ENCODE results near the gene FOLR2.

The FOLR2 gene

DNA sequence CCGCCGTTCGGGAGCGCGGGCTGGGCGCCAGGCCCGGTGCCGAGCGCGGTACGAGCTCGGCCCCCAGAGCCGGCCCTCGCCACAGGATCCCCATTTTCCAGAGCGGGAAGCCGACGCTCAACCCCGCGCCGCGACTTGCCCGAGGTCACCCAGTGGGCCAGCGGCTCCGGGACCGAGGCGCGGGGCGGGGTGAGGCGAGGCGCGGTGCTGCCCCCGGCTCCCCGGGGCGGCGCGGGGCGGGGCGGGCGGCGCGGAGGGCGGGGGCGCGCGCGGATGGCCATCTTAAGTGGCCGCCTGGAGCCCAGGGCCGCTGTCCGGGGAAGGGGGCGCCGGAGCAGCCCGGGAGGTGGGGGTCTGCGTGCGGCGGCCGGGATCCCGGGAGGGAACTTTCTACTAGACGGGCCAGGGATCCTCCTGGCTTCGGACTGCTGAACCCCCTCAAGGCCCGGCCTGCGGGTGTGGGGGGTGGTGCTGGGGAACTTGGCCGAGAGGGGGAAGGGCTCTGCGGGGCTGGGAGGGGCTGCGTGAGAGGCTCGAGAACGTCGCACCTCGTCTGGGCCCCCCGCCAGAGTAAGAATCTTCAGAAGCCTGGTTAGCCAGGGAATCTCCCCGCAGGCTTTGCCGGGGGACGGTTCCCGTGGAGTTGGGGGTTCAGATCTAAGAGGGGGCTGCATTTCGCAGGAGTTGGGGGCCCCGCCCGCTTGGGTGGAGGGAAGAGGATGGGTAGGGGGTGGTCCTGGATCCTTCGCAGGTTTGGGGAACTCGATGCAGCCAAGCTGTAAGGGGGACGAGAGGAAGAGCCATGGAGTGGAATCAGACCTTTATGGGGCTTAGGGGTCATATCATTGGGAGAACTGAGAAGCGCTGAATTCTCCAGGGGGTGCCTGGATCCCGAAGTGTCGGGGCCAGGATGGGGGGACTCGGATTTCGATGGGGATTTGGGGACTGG is 7.3 kb downstream of the FOLR2 start:
- Histone ChIP-seq H3K4me1 (peaks cover 0 to 53% (median 30%) of the 10 kb centered on the region in 4 donors), H3K4me3 (peak overlapping the region; percentile 81 to 89), H3K36me3 (peaks cover 8 to 26% (median 16%) of the 10 kb centered on the region in 3 donors), H3K9me3 (no peaks in the 10 kb centered on the region), H3K27me3 (no peaks in the 10 kb centered on the region), H3K27ac (peak overlapping the region; percentile 96 to 97)
- TF ChIP-seq, protein P1, sequence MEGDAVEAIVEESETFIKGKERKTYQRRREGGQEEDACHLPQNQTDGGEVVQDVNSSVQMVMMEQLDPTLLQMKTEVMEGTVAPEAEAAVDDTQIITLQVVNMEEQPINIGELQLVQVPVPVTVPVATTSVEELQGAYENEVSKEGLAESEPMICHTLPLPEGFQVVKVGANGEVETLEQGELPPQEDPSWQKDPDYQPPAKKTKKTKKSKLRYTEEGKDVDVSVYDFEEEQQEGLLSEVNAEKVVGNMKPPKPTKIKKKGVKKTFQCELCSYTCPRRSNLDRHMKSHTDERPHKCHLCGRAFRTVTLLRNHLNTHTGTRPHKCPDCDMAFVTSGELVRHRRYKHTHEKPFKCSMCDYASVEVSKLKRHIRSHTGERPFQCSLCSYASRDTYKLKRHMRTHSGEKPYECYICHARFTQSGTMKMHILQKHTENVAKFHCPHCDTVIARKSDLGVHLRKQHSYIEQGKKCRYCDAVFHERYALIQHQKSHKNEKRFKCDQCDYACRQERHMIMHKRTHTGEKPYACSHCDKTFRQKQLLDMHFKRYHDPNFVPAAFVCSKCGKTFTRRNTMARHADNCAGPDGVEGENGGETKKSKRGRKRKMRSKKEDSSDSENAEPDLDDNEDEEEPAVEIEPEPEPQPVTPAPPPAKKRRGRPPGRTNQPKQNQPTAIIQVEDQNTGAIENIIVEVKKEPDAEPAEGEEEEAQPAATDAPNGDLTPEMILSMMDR (IDR thresholded peaks at IDR 0.05): no peak
- intact Hi-C loops (cut with DNase I; ENCODE audit: low total_unique reads): no loop called here
- peak; percentile 72 to 88 for DNase-seq

DNA sequence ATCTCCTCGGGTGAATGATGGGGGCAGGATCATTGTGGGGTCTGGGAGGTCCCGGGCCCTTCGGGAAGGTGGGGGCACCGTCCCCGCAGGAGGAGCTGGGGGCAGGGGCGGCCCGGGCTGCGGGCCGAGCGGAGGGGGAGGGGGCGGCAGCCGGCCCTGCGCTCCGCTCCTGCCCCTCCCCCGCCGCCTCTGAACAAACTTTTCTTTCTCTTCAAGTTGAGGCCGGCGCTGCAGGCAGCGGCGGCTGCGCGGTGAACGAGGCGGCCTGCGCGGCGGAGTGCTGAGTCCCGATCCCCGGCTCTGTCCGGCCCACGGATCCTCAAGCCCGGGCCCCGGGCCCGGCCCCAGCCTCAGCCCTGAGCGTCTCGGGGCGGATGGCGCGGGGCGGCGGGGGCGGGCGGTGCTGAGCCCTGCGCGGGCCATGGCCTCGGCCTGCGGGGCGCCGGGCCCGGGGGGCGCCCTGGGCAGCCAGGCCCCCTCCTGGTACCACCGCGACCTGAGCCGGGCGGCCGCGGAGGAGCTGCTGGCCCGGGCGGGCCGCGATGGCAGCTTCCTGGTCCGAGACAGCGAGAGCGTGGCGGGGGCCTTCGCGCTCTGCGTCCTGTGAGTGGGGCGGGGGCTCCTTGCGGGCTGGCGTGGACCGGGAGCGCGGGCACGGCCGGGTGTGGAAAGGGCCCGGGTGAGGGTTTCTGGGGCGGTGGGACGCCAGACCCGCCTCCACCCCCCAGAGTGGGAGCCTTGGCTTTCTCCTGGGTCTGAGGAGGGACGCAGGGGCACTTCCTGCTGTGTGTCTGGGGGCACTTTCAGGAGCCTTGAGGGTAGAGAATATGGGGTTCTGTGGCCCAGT is 8.2 kb downstream of the FOLR2 start, which contains the start of gene INPPL1:
Gene INPPL1 (plus strand): TSS at position 204 of the 847 bp plus-strand sequence. CDS start 218 bp downstream, at position 422.
- TF ChIP-seq, protein P1 (IDR thresholded peaks at IDR 0.05): no peak
- DNase-seq: peak in 1 of 2 donors; percentile 78
- peaks cover 17 to 35% (median 25%) of the 10 kb centered on the region in 3 donors for H3K36me3 ChIP-seq

DNA sequence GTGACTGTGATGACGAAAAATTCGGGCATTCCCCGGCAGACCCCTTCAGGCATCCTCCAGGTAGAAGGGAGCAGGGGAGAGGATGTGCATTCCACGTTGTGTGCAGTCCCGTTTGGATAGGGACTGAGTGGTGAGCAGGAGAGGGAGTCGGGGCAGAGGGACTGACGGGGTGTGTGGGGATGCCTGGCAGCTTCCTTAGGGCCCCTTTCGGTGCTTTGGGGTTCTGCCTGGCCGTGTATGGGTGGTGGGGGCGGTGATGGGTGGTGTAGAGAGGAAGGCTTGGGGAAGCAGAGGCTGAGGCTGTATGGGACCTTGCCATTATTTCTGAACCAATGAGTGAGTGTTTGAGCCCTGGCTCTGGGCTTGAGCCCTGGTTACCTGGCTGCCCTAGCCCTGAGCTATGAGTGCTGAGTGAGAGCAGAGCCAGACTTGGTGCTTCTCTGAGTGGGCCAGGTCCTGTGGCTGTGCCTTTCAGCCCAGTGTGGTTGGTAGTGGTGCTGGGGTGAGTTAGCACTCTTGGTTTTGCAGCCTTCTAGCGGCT is 8.9 kb downstream of the FOLR2 start:
- Histone ChIP-seq H3K4me1 (peaks cover 0 to 53% (median 30%) of the 10 kb centered on the region in 4 donors), H3K9me3 (no peaks in the 10 kb centered on the region), H3K36me3 (peaks cover 24 to 42% (median 32%) of the 10 kb centered on the region in 3 donors), H3K27ac (peak overlapping the region; percentile 96 to 97), H3K27me3 (no peaks in the 10 kb centered on the region), H3K4me3 (peak overlapping the region; percentile 81 to 89)
- DNase-seq: peak in 1 of 2 donors; percentile 65
- TF ChIP-seq, protein P1 (IDR thresholded peaks at IDR 0.05): no peak
- intact Hi-C loops (cut with DNase I; ENCODE audit: low total_unique reads): no loop called here

More for the DNA sequence above, 8.2 kb downstream of the FOLR2 start, which contains the start of gene INPPL1:
- H3K9me3 ChIP-seq: no peaks in the 10 kb centered on the region
- H3K27ac ChIP-seq: peak within 1 kb of the TSS; percentile 96 to 97
- intact Hi-C loops (cut with DNase I; ENCODE audit: low total_unique reads): no loop called here
- no peaks in the 10 kb centered on the region for H3K27me3 ChIP-seq
- H3K4me3 ChIP-seq: peak within 1 kb of the TSS; percentile 81 to 89
- peaks cover 0 to 53% (median 30%) of the 10 kb centered on the region in 4 donors for H3K4me1 ChIP-seq

DNA sequence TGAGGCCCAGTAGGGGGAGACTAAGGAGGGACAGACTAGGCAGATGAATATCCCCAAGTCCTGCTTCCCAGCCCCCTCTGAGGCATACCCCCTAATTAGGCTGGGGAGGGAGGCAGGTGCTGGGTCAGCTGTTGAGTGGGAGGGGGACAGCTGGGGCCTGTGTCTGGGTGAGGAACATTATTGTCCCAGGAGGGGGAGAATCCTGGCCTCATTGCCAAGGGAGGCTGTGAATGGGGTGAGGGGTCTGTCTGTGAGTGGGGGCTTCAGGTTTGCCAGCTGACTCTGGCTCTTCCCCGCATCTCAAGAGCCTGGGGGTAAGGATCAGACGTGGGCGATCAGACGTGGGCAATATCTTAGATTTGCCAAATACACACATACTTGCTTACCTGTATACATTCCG is 10.1 kb downstream of the FOLR2 start:
- H3K4me3 ChIP-seq: no peak overlapping the region
- no peak overlapping the region for H3K27ac ChIP-seq
- TF ChIP-seq, protein P1 (IDR thresholded peaks at IDR 0.05): no peak
- peaks cover 37 to 54% (median 43%) of the 10 kb centered on the region in 3 donors for H3K36me3 ChIP-seq
- intact Hi-C loops (cut with DNase I; ENCODE audit: low total_unique reads): no loop called here
- DNase-seq: no peak
- H3K4me1 ChIP-seq: peaks cover 0 to 50% (median 30%) of the 10 kb centered on the region in 4 donors
- H3K9me3 ChIP-seq: no peaks in the 10 kb centered on the region
- no peaks in the 10 kb centered on the region for H3K27me3 ChIP-seq
